ENCODE results near the gene KLF13. TPM values are rescaled to one million over a fixed set of nuclear protein-coding genes. Genes with fewer than 3 reads are reported as not detected.

The KLF13 gene
- total RNA-seq, 2 donors from 2014 or later = 18.7 to 18.9 TPM

DNA sequence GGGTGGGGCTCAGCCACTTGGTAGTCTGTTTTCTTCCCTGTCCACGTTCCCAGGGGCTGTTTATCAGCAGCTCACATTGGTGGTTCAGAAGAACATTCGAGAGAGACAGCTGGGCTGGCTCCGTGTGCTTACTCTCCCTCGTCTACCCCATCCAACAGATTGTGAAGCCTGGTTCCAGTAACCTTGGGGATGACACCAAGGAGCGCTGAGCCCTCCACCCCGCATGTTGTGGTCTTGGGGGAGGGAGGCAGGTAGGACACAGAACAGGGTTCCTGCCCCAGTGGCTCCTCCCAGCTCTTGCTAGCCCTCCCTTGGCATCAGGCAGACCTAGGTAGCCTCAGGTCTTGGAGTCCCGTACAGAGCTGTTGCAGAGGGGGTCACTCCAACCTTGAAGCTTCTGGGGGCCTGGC is 33.1 kb downstream of the KLF13 start:
- H3K4me1 ChIP-seq (ENCODE audit: control insufficient read depth, insufficient read depth, low read length) = peaks cover 6% of the 10 kb centered on the region
- no peak overlapping the region for H3K4me3 ChIP-seq (ENCODE audit: low read length)
- Mint-ChIP-seq H3K9me3 (no peaks in the 10 kb centered on the region), H3K27me3 (ENCODE audit: insufficient read depth) (no peaks in the 10 kb centered on the region), H3K4me3 (no peak overlapping the region), H3K36me3 (ENCODE audit: low read depth) (peaks cover under 1% of the 10 kb centered on the region), H3K4me1 (peaks cover 21% of the 10 kb centered on the region), H3K27ac (no peak overlapping the region)
- H3K36me3 ChIP-seq (ENCODE audit: control insufficient read depth, insufficient read depth, low read length) = no peaks in the 10 kb centered on the region
- DNase-seq = no peak
- WGBS, 2 experiments (ENCODE audit: insufficient coverage in 1 of 2, insufficient read length in 1 of 2) = 92 to 100% methylated on average over 2 to 7 of the region's 7 CpGs
- H3K9me3 ChIP-seq (ENCODE audit: control insufficient read depth, low read length) = no peaks in the 10 kb centered on the region
- no peak overlapping the region for H3K9ac ChIP-seq (ENCODE audit: extremely low read depth, low read length, poor library complexity, severe bottlenecking)
- TF ChIP-seq, protein P1, sequence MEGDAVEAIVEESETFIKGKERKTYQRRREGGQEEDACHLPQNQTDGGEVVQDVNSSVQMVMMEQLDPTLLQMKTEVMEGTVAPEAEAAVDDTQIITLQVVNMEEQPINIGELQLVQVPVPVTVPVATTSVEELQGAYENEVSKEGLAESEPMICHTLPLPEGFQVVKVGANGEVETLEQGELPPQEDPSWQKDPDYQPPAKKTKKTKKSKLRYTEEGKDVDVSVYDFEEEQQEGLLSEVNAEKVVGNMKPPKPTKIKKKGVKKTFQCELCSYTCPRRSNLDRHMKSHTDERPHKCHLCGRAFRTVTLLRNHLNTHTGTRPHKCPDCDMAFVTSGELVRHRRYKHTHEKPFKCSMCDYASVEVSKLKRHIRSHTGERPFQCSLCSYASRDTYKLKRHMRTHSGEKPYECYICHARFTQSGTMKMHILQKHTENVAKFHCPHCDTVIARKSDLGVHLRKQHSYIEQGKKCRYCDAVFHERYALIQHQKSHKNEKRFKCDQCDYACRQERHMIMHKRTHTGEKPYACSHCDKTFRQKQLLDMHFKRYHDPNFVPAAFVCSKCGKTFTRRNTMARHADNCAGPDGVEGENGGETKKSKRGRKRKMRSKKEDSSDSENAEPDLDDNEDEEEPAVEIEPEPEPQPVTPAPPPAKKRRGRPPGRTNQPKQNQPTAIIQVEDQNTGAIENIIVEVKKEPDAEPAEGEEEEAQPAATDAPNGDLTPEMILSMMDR (conservative IDR thresholded peaks at IDR 0.05) = no peak
- H3K27me3 ChIP-seq (ENCODE audit: control insufficient read depth, insufficient read depth, low read length, poor library complexity, severe bottlenecking) = no peaks in the 10 kb centered on the region
- no peak overlapping the region for H3K27ac ChIP-seq (ENCODE audit: low read depth, low read length)

DNA sequence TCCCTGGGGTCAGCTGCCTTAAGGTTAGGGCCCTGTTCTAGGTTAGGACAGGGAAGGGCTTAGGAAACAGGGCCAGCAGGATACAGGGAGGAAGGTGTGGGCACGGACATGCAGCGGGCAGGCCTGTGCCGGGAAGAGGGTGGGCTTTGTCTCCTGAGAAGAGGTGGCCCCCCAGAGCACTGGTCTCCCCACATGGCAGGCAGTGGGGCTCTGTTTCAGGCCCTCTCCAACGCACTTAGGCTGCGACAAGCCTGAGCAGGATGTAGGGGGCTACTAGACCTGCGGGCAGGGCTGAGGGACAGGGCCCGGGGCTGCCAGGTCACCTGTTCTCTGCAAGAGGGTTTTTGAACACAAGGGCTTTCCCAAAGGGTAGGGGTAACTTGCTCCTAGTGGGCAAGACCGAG is 33.5 kb downstream of the KLF13 start:
- Histone ChIP-seq H3K4me3 (ENCODE audit: low read length) (no peak overlapping the region), H3K9ac (ENCODE audit: extremely low read depth, low read length, poor library complexity, severe bottlenecking) (no peak overlapping the region), H3K4me1 (ENCODE audit: control insufficient read depth, insufficient read depth, low read length) (peaks cover 10% of the 10 kb centered on the region), H3K36me3 (ENCODE audit: control insufficient read depth, insufficient read depth, low read length) (no peaks in the 10 kb centered on the region), H3K27ac (ENCODE audit: low read depth, low read length) (no peak overlapping the region), H3K9me3 (ENCODE audit: control insufficient read depth, low read length) (no peaks in the 10 kb centered on the region), H3K27me3 (ENCODE audit: control insufficient read depth, insufficient read depth, low read length, poor library complexity, severe bottlenecking) (no peaks in the 10 kb centered on the region)
- H3K27ac Mint-ChIP-seq = no peak overlapping the region
- peaks cover 24% of the 10 kb centered on the region for H3K4me1 Mint-ChIP-seq
- DNase-seq = no peak
- H3K27me3 Mint-ChIP-seq (ENCODE audit: insufficient read depth) = no peaks in the 10 kb centered on the region
- H3K9me3 Mint-ChIP-seq = no peaks in the 10 kb centered on the region
- no peak overlapping the region for H3K4me3 Mint-ChIP-seq
- no peaks in the 10 kb centered on the region for H3K36me3 Mint-ChIP-seq (ENCODE audit: low read depth)
- TF ChIP-seq, protein P1 (conservative IDR thresholded peaks at IDR 0.05) = no peak
- 88 to 92% methylated on average over 4 to 8 of the region's 8 CpGs for WGBS, 2 experiments (ENCODE audit: insufficient coverage in 1 of 2, insufficient read length in 1 of 2)

DNA sequence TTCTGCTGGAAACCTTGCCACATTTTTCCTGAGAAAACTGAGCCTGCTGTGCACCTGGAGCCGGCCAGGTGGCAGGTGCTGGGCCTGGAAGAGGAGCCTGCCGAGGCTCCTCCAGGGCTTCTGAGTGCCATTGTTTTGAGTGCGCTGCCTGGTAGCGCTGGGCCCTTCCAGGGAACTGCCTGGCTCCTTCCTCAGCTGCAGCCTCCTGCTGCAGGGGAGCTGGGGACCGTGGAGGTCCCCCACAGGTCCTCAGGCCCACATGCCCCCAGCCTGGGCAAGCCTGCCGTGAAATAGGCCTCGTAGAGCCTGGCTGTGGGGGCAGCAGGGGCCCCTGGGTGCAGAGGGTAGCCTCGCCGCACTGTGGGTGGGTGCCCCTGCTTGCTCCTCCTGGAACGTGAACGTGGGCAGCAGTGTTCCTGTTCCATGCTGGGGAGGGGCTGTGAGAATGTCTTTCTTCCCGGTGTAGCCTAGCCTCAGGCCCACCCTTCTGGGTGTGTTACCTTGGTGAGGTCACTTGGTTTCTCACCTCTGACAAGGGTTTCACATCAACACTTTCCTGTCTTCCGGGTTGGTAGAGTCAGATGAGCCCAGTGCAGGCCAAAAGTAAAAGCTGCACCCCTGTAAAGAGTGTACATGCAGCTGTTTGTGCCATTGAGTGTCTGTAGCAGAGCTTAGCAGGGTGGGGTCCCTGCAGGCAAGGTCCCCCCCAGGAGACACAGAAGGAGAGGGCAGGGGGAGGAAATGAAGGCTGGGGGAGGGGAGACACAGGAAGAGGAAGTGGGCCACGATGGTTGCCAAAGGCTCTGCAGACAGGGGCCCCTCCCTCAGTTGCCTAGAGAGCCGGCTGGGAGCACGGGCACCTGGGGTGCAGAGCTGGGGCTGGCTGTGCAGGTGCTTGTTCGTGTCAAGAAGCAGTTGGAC is 34.5 kb downstream of the KLF13 start:
- Mint-ChIP-seq H3K4me1 (peaks cover 32% of the 10 kb centered on the region), H3K4me3 (no peak overlapping the region), H3K9me3 (no peaks in the 10 kb centered on the region), H3K27me3 (ENCODE audit: insufficient read depth) (no peaks in the 10 kb centered on the region), H3K36me3 (ENCODE audit: low read depth) (no peaks in the 10 kb centered on the region), H3K27ac (peak overlapping the region; percentile 53)
- Histone ChIP-seq H3K9me3 (ENCODE audit: control insufficient read depth, low read length) (no peaks in the 10 kb centered on the region), H3K4me3 (ENCODE audit: low read length) (no peak overlapping the region), H3K9ac (ENCODE audit: extremely low read depth, low read length, poor library complexity, severe bottlenecking) (no peak overlapping the region), H3K27me3 (ENCODE audit: control insufficient read depth, insufficient read depth, low read length, poor library complexity, severe bottlenecking) (no peaks in the 10 kb centered on the region), H3K36me3 (ENCODE audit: control insufficient read depth, insufficient read depth, low read length) (no peaks in the 10 kb centered on the region), H3K27ac (ENCODE audit: low read depth, low read length) (no peak overlapping the region), H3K4me1 (ENCODE audit: control insufficient read depth, insufficient read depth, low read length) (peaks cover 15% of the 10 kb centered on the region)
- TF ChIP-seq, protein P1 (conservative IDR thresholded peaks at IDR 0.05) = peak; percentile 15
- 85 to 89% methylated on average over 8 to 17 of the region's 17 CpGs for WGBS, 2 experiments (ENCODE audit: insufficient coverage in 1 of 2, insufficient read length in 1 of 2)
- DNase-seq = no peak
